Measurements from ENCODE around the gene AOC2. TPM values are rescaled to one million over a fixed set of nuclear protein-coding genes. Genes with fewer than 3 reads are reported as not detected.
A peak's percentile ranks its signal among the peaks of the same experiment; 100 is the strongest.

AOC2 gene
- total and polyA plus RNA-seq, 2 of the 8 experiments (the other 6 are each of a cell fraction or from before 2014, with no cell fraction given): 4.2 to 4.7 TPM

DNA sequence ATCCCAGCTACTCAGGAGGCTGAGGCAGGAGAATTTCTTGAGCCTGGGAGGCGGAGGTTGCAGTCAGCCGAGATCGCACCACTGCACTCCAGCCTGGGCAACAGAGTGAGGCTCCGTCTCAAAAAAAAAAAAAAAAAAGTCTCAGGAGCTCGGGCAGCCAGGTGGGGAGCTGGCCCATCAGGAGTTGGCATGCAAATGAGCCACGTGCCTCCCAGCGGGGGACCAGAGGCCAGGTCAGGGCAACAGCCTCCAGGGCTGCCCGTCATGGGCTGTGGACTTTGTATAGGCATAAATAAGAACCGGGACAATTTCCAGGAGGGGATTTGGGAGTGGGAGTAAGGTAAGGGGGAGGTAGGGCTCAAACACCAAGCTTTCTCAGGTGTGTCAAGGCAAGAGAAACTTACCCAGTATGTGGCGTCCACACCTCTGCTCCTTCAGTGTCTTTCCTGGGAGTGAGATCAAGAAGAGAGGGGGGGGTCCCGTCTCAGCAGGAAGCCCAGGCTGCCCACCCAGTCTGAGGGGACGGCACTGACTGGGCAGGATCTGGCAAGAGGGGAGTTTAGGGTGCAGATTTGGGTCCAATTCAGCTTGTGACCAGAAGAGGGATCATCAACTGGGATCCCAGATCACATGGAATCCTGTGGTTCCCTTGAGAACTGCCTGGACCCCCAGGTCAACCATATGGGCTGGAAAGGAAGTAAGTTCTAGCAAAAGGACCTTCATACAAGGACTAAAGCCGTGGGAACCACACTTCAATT is 33.9 kb downstream of the AOC2 start (continued):
- TF ChIP-seq, protein P1, sequence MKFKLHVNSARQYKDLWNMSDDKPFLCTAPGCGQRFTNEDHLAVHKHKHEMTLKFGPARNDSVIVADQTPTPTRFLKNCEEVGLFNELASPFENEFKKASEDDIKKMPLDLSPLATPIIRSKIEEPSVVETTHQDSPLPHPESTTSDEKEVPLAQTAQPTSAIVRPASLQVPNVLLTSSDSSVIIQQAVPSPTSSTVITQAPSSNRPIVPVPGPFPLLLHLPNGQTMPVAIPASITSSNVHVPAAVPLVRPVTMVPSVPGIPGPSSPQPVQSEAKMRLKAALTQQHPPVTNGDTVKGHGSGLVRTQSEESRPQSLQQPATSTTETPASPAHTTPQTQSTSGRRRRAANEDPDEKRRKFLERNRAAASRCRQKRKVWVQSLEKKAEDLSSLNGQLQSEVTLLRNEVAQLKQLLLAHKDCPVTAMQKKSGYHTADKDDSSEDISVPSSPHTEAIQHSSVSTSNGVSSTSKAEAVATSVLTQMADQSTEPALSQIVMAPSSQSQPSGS (IDR thresholded peaks at IDR 0.05; ENCODE audit: low read length): no peak
- no peak for TF ChIP-seq YY1 (IDR thresholded peaks at IDR 0.05; ENCODE audit: low read depth, low read length)
- no peak for TF ChIP-seq TBP (IDR thresholded peaks at IDR 0.05; ENCODE audit: low read depth, low read length)
- no peak for TF ChIP-seq BRCA1 (IDR thresholded peaks at IDR 0.05; ENCODE audit: low read depth, low read length)
- TF ChIP-seq EP300 (IDR thresholded peaks at IDR 0.05; ENCODE audit: borderline replicate concordance in 1 of 2, low read depth in 2 of 2, low read length in 2 of 2): no peak
- TF ChIP-seq, protein P2, sequence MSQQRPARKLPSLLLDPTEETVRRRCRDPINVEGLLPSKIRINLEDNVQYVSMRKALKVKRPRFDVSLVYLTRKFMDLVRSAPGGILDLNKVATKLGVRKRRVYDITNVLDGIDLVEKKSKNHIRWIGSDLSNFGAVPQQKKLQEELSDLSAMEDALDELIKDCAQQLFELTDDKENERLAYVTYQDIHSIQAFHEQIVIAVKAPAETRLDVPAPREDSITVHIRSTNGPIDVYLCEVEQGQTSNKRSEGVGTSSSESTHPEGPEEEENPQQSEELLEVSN (IDR thresholded peaks at IDR 0.05): peak; percentile 25; the same call in 1 of the 2 replicates
- 0 out of 4 replicates have a peak, but pooled peaks of 1 of the 2 experiments have one; percentile 33 for TF ChIP-seq SIN3A (conservative IDR thresholded peaks at IDR 0.05 in 1 of 2, IDR thresholded peaks at IDR 0.05 in 1 of 2; ENCODE audit: low read depth in 1 of 2, low read length in 2 of 2)
- TF ChIP-seq GTF2F1 (IDR thresholded peaks at IDR 0.05; ENCODE audit: borderline replicate concordance, low read depth, low read length): no peak
- peak; percentile 41; the same call in 1 of the 2 replicates for TF ChIP-seq TEAD4 (IDR thresholded peaks at IDR 0.05; ENCODE audit: low read depth, low read length)
- TF ChIP-seq SIX5 (IDR thresholded peaks at IDR 0.05; ENCODE audit: low read depth, low read length): no peak
- TF ChIP-seq CBX8 (IDR thresholded peaks at IDR 0.05; ENCODE audit: borderline replicate concordance, low read depth, low read length): no peak
- TF ChIP-seq SAP30 (IDR thresholded peaks at IDR 0.05; ENCODE audit: insufficient read depth, insufficient replicate concordance, low read length): no peak
- no peak for TF ChIP-seq SP2 (IDR thresholded peaks at IDR 0.05; ENCODE audit: low read length)
- TF ChIP-seq FOSL1 (IDR thresholded peaks at IDR 0.05; ENCODE audit: insufficient read depth, low read depth, low read length): no peak
- TF ChIP-seq SP1 (IDR thresholded peaks at IDR 0.05; ENCODE audit: low read depth, low read length): no peak
- peak in 1 of 2 experiments; percentile 28; a peak in 1 of 4 replicates for TF ChIP-seq RAD21 (IDR thresholded peaks at IDR 0.05 in 1 of 2, conservative IDR thresholded peaks at IDR 0.05 in 1 of 2; ENCODE audit: low read depth in 2 of 2, low read length in 2 of 2)
- TF ChIP-seq RXRA (IDR thresholded peaks at IDR 0.05; ENCODE audit: insufficient read depth, low read depth, low read length): no peak
- TF ChIP-seq BCL11A (IDR thresholded peaks at IDR 0.05; ENCODE audit: low read depth in 2 of 2, low read length in 2 of 2): no peak
- TF ChIP-seq JUND (IDR thresholded peaks at IDR 0.05; ENCODE audit: low read length): no peak
- no peak for TF ChIP-seq SIRT6 (IDR thresholded peaks at IDR 0.05; ENCODE audit: low read length)
- TF ChIP-seq NRF1 (IDR thresholded peaks at IDR 0.05; ENCODE audit: low read depth, low read length): no peak
